Mesenchymal stem cell (in vitro differentiated cells and primary cell): ENCODE measurements around the gene SH2B3.

Experiments used
- DNase-seq: peaks from one replicate; pipeline ENCODE4 v3.0.0-alpha.2; 2013
- H2AFZ ChIP-seq: one replicate; pipeline ENCODE4 v1.6.1; 2013; ENCODE audit warnings: low read depth, mild to moderate bottlenecking, control low read depth, inconsistent platforms, low read length, moderate library complexity
- H2AK5ac ChIP-seq: 2 replicates; pipeline ENCODE4 v1.6.1; 2013; ENCODE audit warnings: low read length, moderate library complexity, mild to moderate bottlenecking, inconsistent platforms; ENCODE audit not compliant: severe bottlenecking
- H2BK120ac ChIP-seq: one replicate; pipeline ENCODE4 v1.6.1; 2013; ENCODE audit warnings: low read depth, mild to moderate bottlenecking, inconsistent platforms, low read length, moderate library complexity
- H2BK12ac ChIP-seq, 2 experiments: one replicate each; pipeline ENCODE4 v1.6.1; 2013; ENCODE audit warnings: inconsistent platforms in 2 of 2, low read length in 2 of 2, mild to moderate bottlenecking in 2 of 2, moderate library complexity in 2 of 2, control low read depth in 1 of 2
- H2BK15ac ChIP-seq: one replicate; pipeline ENCODE4 v1.6.1; 2013; ENCODE audit warnings: mild to moderate bottlenecking, low read depth, inconsistent platforms; ENCODE audit not compliant: poor library complexity, severe bottlenecking
- H2BK5ac ChIP-seq: 2 replicates; pipeline ENCODE4 v1.6.1; 2013; ENCODE audit warnings: low read depth, mild to moderate bottlenecking, low read length, control low read depth, inconsistent platforms; ENCODE audit not compliant: poor library complexity, severe bottlenecking
- H3K14ac ChIP-seq, 2 experiments: one replicate each; pipeline ENCODE4 v1.6.1; 2013; ENCODE audit warnings: inconsistent platforms in 2 of 2, low read length in 2 of 2, control low read depth in 1 of 2, mild to moderate bottlenecking in 1 of 2, moderate library complexity in 1 of 2
- H3K18ac ChIP-seq, 2 experiments: one replicate each; pipeline ENCODE4 v1.6.1; 2013; ENCODE audit warnings: inconsistent platforms in 2 of 2, low read length in 2 of 2, control low read depth in 1 of 2, low read depth in 1 of 2, mild to moderate bottlenecking in 1 of 2
- H3K23ac ChIP-seq, 2 experiments: one replicate each; pipeline ENCODE4 v1.6.1; 2013; ENCODE audit warnings: inconsistent platforms in 2 of 2, low read length in 2 of 2, mild to moderate bottlenecking in 2 of 2, moderate library complexity in 2 of 2, control low read depth in 1 of 2
- H3K27ac ChIP-seq: 2 replicates; pipeline ENCODE4 v1.5.1; 2013; ENCODE audit warnings: mild to moderate bottlenecking, moderate library complexity, low read length, control low read depth, inconsistent platforms; ENCODE audit not compliant: poor library complexity, severe bottlenecking
- H3K27me3 ChIP-seq, 2 experiments: 2 replicates each; pipeline versions ENCODE4 v1.6.1 to v1.7.0; 2013; ENCODE audit warnings: low read length in 2 of 2, mild to moderate bottlenecking in 2 of 2, moderate library complexity in 2 of 2, control low read depth in 1 of 2, inconsistent platforms in 1 of 2; ENCODE audit not compliant: control insufficient read depth in 1 of 2, insufficient read depth in 1 of 2
- H3K36me3 ChIP-seq, 2 experiments: 2 replicates each; pipeline versions ENCODE4 v1.6.1 to v1.7.0; 2013; ENCODE audit warnings: low read length in 2 of 2, control low read depth in 1 of 2, inconsistent platforms in 1 of 2, low read depth in 1 of 2, mild to moderate bottlenecking in 1 of 2; ENCODE audit not compliant: insufficient read depth in 2 of 2, control insufficient read depth in 1 of 2
- H3K4ac ChIP-seq, 2 experiments: one replicate each; pipeline ENCODE4 v1.6.1; 2013; ENCODE audit warnings: inconsistent platforms in 2 of 2, low read length in 2 of 2, mild to moderate bottlenecking in 2 of 2, moderate library complexity in 2 of 2, control low read depth in 1 of 2, low read depth in 1 of 2
- H3K4me1 ChIP-seq: 2 replicates; pipeline ENCODE4 v1.6.1; 2013; ENCODE audit warnings: low read depth, low read length, control low read depth; ENCODE audit not compliant: control insufficient read depth, insufficient read depth
- H3K4me2 ChIP-seq: 2 replicates; pipeline ENCODE4 v1.6.1; 2013; ENCODE audit warnings: low read length, mild to moderate bottlenecking, inconsistent platforms; ENCODE audit not compliant: poor library complexity, severe bottlenecking
- H3K4me3 ChIP-seq, 2 experiments: 2 replicates each; pipeline versions ENCODE4 v1.5.1 to v1.7.0; 2013; ENCODE audit warnings: low read length in 2 of 2, mild to moderate bottlenecking in 2 of 2, control low read depth in 1 of 2, low read depth in 1 of 2; ENCODE audit not compliant: insufficient read depth in 1 of 2
- H3K79me1 ChIP-seq: replicated peaks from 2 replicates; pipeline ENCODE4 v1.6.1; 2013; ENCODE audit warnings: mild to moderate bottlenecking, control low read depth, low read length, inconsistent platforms; ENCODE audit not compliant: poor library complexity, severe bottlenecking
- H3K9ac ChIP-seq: 2 replicates; pipeline ENCODE4 v1.7.0; 2013; ENCODE audit warnings: mild to moderate bottlenecking, low read length, moderate library complexity
- H3K9me3 ChIP-seq: 2 replicates; pipeline ENCODE4 v1.7.0; 2013; ENCODE audit warnings: mild to moderate bottlenecking, low read length; ENCODE audit not compliant: control insufficient read depth
- H4K8ac ChIP-seq: one replicate; pipeline ENCODE4 v1.6.1; 2013; ENCODE audit warnings: inconsistent platforms, mild to moderate bottlenecking, low read length, moderate library complexity
- H4K91ac ChIP-seq: one replicate; pipeline ENCODE4 v1.6.1; 2013; ENCODE audit warnings: mild to moderate bottlenecking, low read length, inconsistent platforms
- WGBS: methylation state at CpG from one replicate; pipeline ENCODE4 v1.1.7; 2013; ENCODE audit warnings: mixed read lengths; 5-methylcytosine and 5-hydroxymethylcytosine counted together

Gene SH2B3

GRCh38 chr12:111469401-111469800, 63.7 kb downstream of the SH2B3 start:
- H3K36me3 ChIP-seq = peaks cover 16 to 65% of the 10 kb centered on the region in 2 experiments
- peaks cover 15% of the 10 kb centered on the region for H3K4me1 ChIP-seq
- H3K79me1 ChIP-seq = peaks cover 17% of the 10 kb centered on the region
- H4K91ac ChIP-seq = no peak overlapping the region
- H3K9me3 ChIP-seq = no peaks in the 10 kb centered on the region
- no CpG with 5 or more reads among the region's 2 CpGs for WGBS
- H3K4ac ChIP-seq = no peak overlapping the region
- H2AK5ac ChIP-seq = no peak overlapping the region
- no peak overlapping the region for H3K14ac ChIP-seq
- H2AFZ ChIP-seq = no peak overlapping the region
- H3K4me2 ChIP-seq = no peak overlapping the region
- no peak overlapping the region for H3K9ac ChIP-seq
- H2BK120ac ChIP-seq = no peak overlapping the region
- no peaks in the 10 kb centered on the region for H3K27me3 ChIP-seq
- H2BK12ac ChIP-seq = no peak overlapping the region
- H3K18ac ChIP-seq = no peak overlapping the region
- no peak overlapping the region for H3K27ac ChIP-seq
- no peak overlapping the region for H2BK5ac ChIP-seq
- no peak overlapping the region for H3K4me3 ChIP-seq
- H2BK15ac ChIP-seq = no peak overlapping the region
- DNase-seq = no peak
- H3K23ac ChIP-seq = no peak overlapping the region
- H4K8ac ChIP-seq = no peak overlapping the region

- Histone ChIP-seq H2BK120ac (no peak overlapping the region), H2BK12ac (no peak overlapping the region), H3K18ac (no peak overlapping the region), H3K4me3 (no peak overlapping the region), H3K36me3 (peaks cover 17 to 66% of the 10 kb centered on the region in 2 experiments), H3K4me1 (peaks cover 15% of the 10 kb centered on the region), H3K27me3 (no peaks in the 10 kb centered on the region), H3K9me3 (no peaks in the 10 kb centered on the region), H3K79me1 (peaks cover 20% of the 10 kb centered on the region), H2AK5ac (no peak overlapping the region), H4K8ac (no peak overlapping the region), H3K27ac (peak overlapping the region; percentile 67), H2BK15ac (no peak overlapping the region), H3K4ac (no peak overlapping the region), H3K23ac (no peak overlapping the region), H2BK5ac (no peak overlapping the region), H3K14ac (no peak overlapping the region), H4K91ac (no peak overlapping the region), H3K9ac (no peak overlapping the region), H3K4me2 (no peak overlapping the region), H2AFZ (no peak overlapping the region)
- DNase-seq = no peak
- 100% methylated on average over 1 of the region's 2 CpGs for WGBS
These were observed 65.5 kb downstream of the SH2B3 start for GRCh38 chr12:111471236-111471635.

GRCh38 chr12:111482462-111482861, 76.7 kb downstream of the SH2B3 start:
- H3K36me3 ChIP-seq = peaks cover 37 to 86% of the 10 kb centered on the region in 2 experiments
- no peak overlapping the region for H2BK12ac ChIP-seq
- H2BK5ac ChIP-seq = no peak overlapping the region
- no peak overlapping the region for H3K18ac ChIP-seq
- H2BK120ac ChIP-seq = no peak overlapping the region
- H4K91ac ChIP-seq = no peak overlapping the region
- H4K8ac ChIP-seq = no peak overlapping the region
- no peak overlapping the region for H2AK5ac ChIP-seq
- no peak overlapping the region for H2AFZ ChIP-seq
- H3K27ac ChIP-seq = no peak overlapping the region
- no peak overlapping the region for H3K4me2 ChIP-seq
- no peak overlapping the region for H3K14ac ChIP-seq
- H2BK15ac ChIP-seq = no peak overlapping the region
- no peak overlapping the region for H3K23ac ChIP-seq
- no peak overlapping the region for H3K4me3 ChIP-seq
- peaks cover 15% of the 10 kb centered on the region for H3K79me1 ChIP-seq
- H3K27me3 ChIP-seq = no peaks in the 10 kb centered on the region
- H3K4ac ChIP-seq = no peak overlapping the region
- H3K4me1 ChIP-seq = peaks cover under 1% of the 10 kb centered on the region
- no peaks in the 10 kb centered on the region for H3K9me3 ChIP-seq
- DNase-seq = no peak
- H3K9ac ChIP-seq = no peak overlapping the region
- WGBS = 98% methylated on average over 2 of the region's 2 CpGs

DNA sequence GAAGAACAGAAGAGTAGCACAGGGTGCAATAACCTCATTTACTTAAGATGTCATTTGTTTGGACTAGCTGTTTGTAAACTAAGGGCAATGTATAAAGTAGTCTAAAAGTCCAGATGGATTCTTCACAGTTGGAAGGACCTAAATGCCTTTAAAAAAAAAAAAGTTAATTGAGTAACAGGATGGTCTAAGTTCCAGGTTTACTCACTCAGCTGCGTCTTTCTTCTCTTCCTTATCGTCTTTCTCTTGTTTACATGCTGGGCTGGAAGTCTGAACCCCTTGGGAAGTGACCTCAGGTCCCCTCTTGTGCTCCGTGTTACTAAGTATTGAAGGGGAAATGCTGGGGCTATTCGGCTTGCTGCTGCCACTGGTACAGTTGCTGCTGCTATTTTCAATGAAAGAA, 82.5 kb downstream of the SH2B3 start:
- Histone ChIP-seq H3K18ac (no peak overlapping the region), H2BK12ac (no peak overlapping the region), H2BK15ac (no peak overlapping the region), H3K36me3 (peaks cover 37 to 89% of the 10 kb centered on the region in 2 experiments), H3K4me1 (peaks cover 4% of the 10 kb centered on the region), H4K8ac (no peak overlapping the region), H2AK5ac (no peak overlapping the region), H3K9me3 (no peaks in the 10 kb centered on the region), H3K14ac (no peak overlapping the region), H2AFZ (no peak overlapping the region), H3K79me1 (peaks cover 23% of the 10 kb centered on the region), H3K27me3 (no peaks in the 10 kb centered on the region), H3K9ac (peak overlapping the region; percentile 55), H2BK120ac (no peak overlapping the region), H3K27ac (peak overlapping the region; percentile 45), H2BK5ac (no peak overlapping the region), H3K23ac (no peak overlapping the region), H3K4me3 (no peak overlapping the region), H4K91ac (no peak overlapping the region), H3K4me2 (no peak overlapping the region), H3K4ac (no peak overlapping the region)
- WGBS = 0% methylated on average over 1 of the region's 4 CpGs
- DNase-seq = peak; percentile 84
